ENCODE results near the gene FOXC1. TPM values are rescaled to one million over a fixed set of nuclear protein-coding genes. Genes with fewer than 3 reads are reported as not detected.
A peak's percentile ranks its signal among the peaks of the same experiment; 100 is the strongest.

The FOXC1 gene
- 10 to 100 TPM in 2 of 4 donors, 1 to 10 TPM in 2; 3.1 to 16.9 (median 7.2) TPM for total RNA-seq

GRCh38 chr6:1609648-1610496 is at the start of gene FOXC1:
Gene FOXC1, plus strand, starts transcription at chr6:1609915. Its CDS starts 531 bp downstream, at chr6:1610446.
- Histone ChIP-seq H3K9me3 (no peaks in the 10 kb centered on the region), H3K4me1 (peaks cover 0 to 76% (median 7%) of the 10 kb centered on the region in 3 donors), H3K4me3 (peak within 1 kb of the TSS; percentile 63 to 71), H3K36me3 (no peaks in the 10 kb centered on the region), H3K27ac (peak within 1 kb of the TSS; percentile 81 to 99 (median 94)), H3K27me3 (peaks cover 90% of the 10 kb centered on the region)
- peak in 1 of 2 donors; percentile 40 for TF ChIP-seq POLR2A (IDR thresholded peaks at IDR 0.05)
- TF ChIP-seq POLR2AphosphoS5 (IDR thresholded peaks at IDR 0.05): peak; percentile 75
- no peak for TF ChIP-seq EP300 (IDR thresholded peaks at IDR 0.05)
- peak; percentile 92 for ATAC-seq
- WGBS, 2 donors (ENCODE audit: low coverage in 1 of 2): 0% methylated on average over 1 of the region's 115 CpGs; no CpG with 5 or more reads in 1 of the 2 donors

- TF ChIP-seq EP300 (IDR thresholded peaks at IDR 0.05) (no peak), POLR2A (IDR thresholded peaks at IDR 0.05) (no peak), POLR2AphosphoS5 (IDR thresholded peaks at IDR 0.05) (no peak), CTCF (IDR thresholded peaks at IDR 0.05) (no peak)
- Histone ChIP-seq H3K9me3 (no peaks in the 10 kb centered on the region), H3K36me3 (no peaks in the 10 kb centered on the region), H3K4me3 (no peak overlapping the region), H3K27ac (no peak overlapping the region), H3K4me1 (peaks cover 0 to 2% (median 0%) of the 10 kb centered on the region in 3 donors), H3K27me3 (no peaks in the 10 kb centered on the region)
- 69 to 89% methylated on average over 2 of the region's 4 CpGs for WGBS, 2 donors (ENCODE audit: low coverage in 1 of 2)
- ATAC-seq: no peak
These were observed 49.2 kb upstream of the FOXC1 start for GRCh38 chr6:1560281-1561058.

- H3K36me3 ChIP-seq: no peaks in the 10 kb centered on the region
- TF ChIP-seq POLR2A (IDR thresholded peaks at IDR 0.05) (no peak), EP300 (IDR thresholded peaks at IDR 0.05) (no peak), CTCF (IDR thresholded peaks at IDR 0.05) (no peak), POLR2AphosphoS5 (IDR thresholded peaks at IDR 0.05) (no peak)
- H3K27ac ChIP-seq: no peak overlapping the region
- no peak for ATAC-seq
- no peaks in the 10 kb centered on the region for H3K9me3 ChIP-seq
- no peaks in the 10 kb centered on the region for H3K4me1 ChIP-seq
- no peak overlapping the region for H3K4me3 ChIP-seq
- 60 to 80% methylated on average over 1 to 2 of the region's 2 CpGs for WGBS, 2 donors (ENCODE audit: low coverage in 1 of 2)
- no peaks in the 10 kb centered on the region for H3K27me3 ChIP-seq
These were observed 48.4 kb upstream of the FOXC1 start for GRCh38 chr6:1561355-1561754.

GRCh38 chr6:1562171-1562955 is 47.4 kb upstream of the FOXC1 start:
- Histone ChIP-seq H3K9me3 (no peaks in the 10 kb centered on the region), H3K27ac (no peak overlapping the region), H3K27me3 (no peaks in the 10 kb centered on the region), H3K4me3 (no peak overlapping the region), H3K4me1 (no peaks in the 10 kb centered on the region), H3K36me3 (no peaks in the 10 kb centered on the region)
- 53 to 70% methylated on average over 4 of the region's 4 CpGs for WGBS, 2 donors (ENCODE audit: low coverage in 1 of 2)
- no peak for ATAC-seq
- TF ChIP-seq CTCF (IDR thresholded peaks at IDR 0.05) (no peak), POLR2A (IDR thresholded peaks at IDR 0.05) (no peak), POLR2AphosphoS5 (IDR thresholded peaks at IDR 0.05) (no peak), EP300 (IDR thresholded peaks at IDR 0.05) (no peak)

GRCh38 chr6:1569377-1569776 is 40.3 kb upstream of the FOXC1 start:
- no peak for ATAC-seq
- Histone ChIP-seq H3K27ac (no peak overlapping the region), H3K27me3 (no peaks in the 10 kb centered on the region), H3K9me3 (peaks cover 0 to 33% (median 0%) of the 10 kb centered on the region in 3 donors), H3K4me1 (peaks cover 0 to 10% (median 0%) of the 10 kb centered on the region in 3 donors), H3K36me3 (no peaks in the 10 kb centered on the region), H3K4me3 (no peak overlapping the region)
- TF ChIP-seq POLR2A (IDR thresholded peaks at IDR 0.05) (no peak), EP300 (IDR thresholded peaks at IDR 0.05) (no peak), CTCF (IDR thresholded peaks at IDR 0.05) (no peak), POLR2AphosphoS5 (IDR thresholded peaks at IDR 0.05) (no peak)
- WGBS, 2 donors (ENCODE audit: low coverage in 1 of 2): 91 to 96% methylated on average over 2 to 3 of the region's 3 CpGs
